Epithelial cell of esophagus (primary cell): ENCODE measurements around the gene SEPSECS.

Source experiments
- DNase-seq: peaks from one replicate; pipeline ENCODE4 v3.0.0; 2010; ENCODE audit warnings: low read depth
- H3K4me3 ChIP-seq: 2 replicates; pipeline ENCODE4 v1.5.1; 2011; ENCODE audit warnings: mild to moderate bottlenecking, low read length, control low read depth
- CTCF ChIP-seq: IDR thresholded peaks from 2 replicates; pipeline ENCODE4 v1.5.1; 2011; ENCODE audit warnings: low read depth, mild to moderate bottlenecking, low read length, control low read depth, inconsistent platforms; ENCODE audit not compliant: insufficient read depth; ENCODE audit errors: missing control alignments

Gene SEPSECS

GRCh38 chr4:25075129-25075528 is 85.1 kb downstream of the SEPSECS start:
- DNase-seq = no peak

GRCh38 chr4:25070545-25070944 is 89.7 kb downstream of the SEPSECS start:
- no peak overlapping the region for H3K4me3 ChIP-seq
- DNase-seq = no peak
- no peak for TF ChIP-seq CTCF

More at GRCh38 chr4:25075129-25075528, 85.1 kb downstream of the SEPSECS start:
- TF ChIP-seq CTCF = no peak
- H3K4me3 ChIP-seq = no peak overlapping the region
